HG03565 (cell line): ENCODE data around the gene THSD4.
"Not testable (repeated sequence)": the region's sequence is repeated elsewhere in the genome, so short reads cannot be mapped to it uniquely, and the experiment has no call there.

ENCODE experiments used
- ATAC-seq: cut with Tn5 transposase; IDR thresholded peaks from one replicate; pipeline ENCODE4 v1.9.1; 2021; ENCODE audit warnings: mild to moderate bottlenecking, moderate library complexity; ENCODE audit not compliant: unreplicated experiment

Gene THSD4

GRCh38 chr15:71120428-71120944 lies 5.2 kb downstream of the THSD4 start:
- ATAC-seq = no peak

- no peak for ATAC-seq
These were observed 6.2 kb downstream of the THSD4 start for GRCh38 chr15:71121442-71121841.

- no peak for ATAC-seq
These were observed 9.9 kb downstream of the THSD4 start for GRCh38 chr15:71124937-71125790.

- no peak for ATAC-seq
These were observed 10.7 kb downstream of the THSD4 start for GRCh38 chr15:71125831-71126450.

- no peak for ATAC-seq
These were observed 11.8 kb downstream of the THSD4 start for GRCh38 chr15:71127083-71127482.

- ATAC-seq = not testable (repeated sequence)
These were observed 12.9 kb downstream of the THSD4 start for GRCh38 chr15:71128159-71128558.

GRCh38 chr15:71128939-71129562 lies 13.8 kb downstream of the THSD4 start:
- ATAC-seq = no peak

- ATAC-seq = no peak
These were observed 14.4 kb downstream of the THSD4 start for GRCh38 chr15:71129669-71130068.

- no peak for ATAC-seq
These were observed 16.5 kb downstream of the THSD4 start for GRCh38 chr15:71131601-71132362.

- ATAC-seq = no peak
These were observed 18.6 kb downstream of the THSD4 start for GRCh38 chr15:71133747-71134472.

GRCh38 chr15:71136159-71136783 lies 21.0 kb downstream of the THSD4 start:
- no peak for ATAC-seq

GRCh38 chr15:71136793-71137518 lies 21.7 kb downstream of the THSD4 start:
- no peak for ATAC-seq

- ATAC-seq = no peak
These were observed 23.2 kb downstream of the THSD4 start for GRCh38 chr15:71138473-71138872.

GRCh38 chr15:71139241-71139640 lies 24.0 kb downstream of the THSD4 start:
- no peak for ATAC-seq

GRCh38 chr15:71141572-71141971 lies 26.3 kb downstream of the THSD4 start:
- no peak for ATAC-seq

GRCh38 chr15:71142780-71143179 lies 27.5 kb downstream of the THSD4 start:
- ATAC-seq = no peak

GRCh38 chr15:71143373-71144310 lies 28.4 kb downstream of the THSD4 start:
- no peak for ATAC-seq

GRCh38 chr15:71145648-71146047 lies 30.4 kb downstream of the THSD4 start:
- ATAC-seq = no peak
